Activated CD4-positive, alpha-beta memory T cell treated with anti-CD3 and anti-CD28 coated beads, Interleukin-2, amount 10 ng/mL, durations not matched to agents 7 days and 5 days (primary cell): Measurements from ENCODE around the gene NAA50. TPM values are rescaled to one million over a fixed set of nuclear protein-coding genes. Genes with fewer than 3 reads are reported as not detected.

Experiments
- CTCF ChIA-PET: fragments of 350-600 bp; sonication (Branson Sonifier 250); formaldehyde crosslinking; loops from one replicate; lab custom pipeline; 2021; ENCODE audit warnings: antibody characterized with exemption, inconsistent platforms; lab: Charles Lee
- POLR2A ChIA-PET: fragments of 350-600 bp; sonication (Branson Sonifier 250); formaldehyde crosslinking; loops from one replicate; lab custom pipeline; 2021; ENCODE audit warnings: antibody characterized with exemption; lab: Charles Lee
- DNase-seq: peaks from one replicate; pipeline ENCODE4 v3.0.0-alpha.2; 2020
- H3K27ac Mint-ChIP-seq: one replicate; pipeline ENCODE4 v1.8.0; 2021; ENCODE audit warnings: mild to moderate bottlenecking, mixed read lengths
- H3K27me3 Mint-ChIP-seq: one replicate; pipeline ENCODE4 v1.8.0; 2021; ENCODE audit warnings: mixed read lengths
- H3K36me3 Mint-ChIP-seq: one replicate; pipeline ENCODE4 v1.8.0; 2021; ENCODE audit warnings: low read depth, mixed read lengths
- H3K4me1 Mint-ChIP-seq: one replicate; pipeline ENCODE4 v1.8.0; 2021; ENCODE audit warnings: mixed read lengths
- H3K4me3 Mint-ChIP-seq: one replicate; pipeline ENCODE4 v1.8.0; 2021; ENCODE audit warnings: mild to moderate bottlenecking, mixed read lengths
- H3K9me3 Mint-ChIP-seq: one replicate; pipeline ENCODE4 v1.8.0; 2021; ENCODE audit warnings: mixed read lengths
- total RNA-seq, 2 experiments: library from RNA; stranded (reverse); gene quantifications; one replicate each; pipeline ENCODE4 v1.2.3, GENCODE V29; 2021

NAA50 gene
- total RNA-seq, 2 experiments from 2014 or later, result 104 to 106 TPM

GRCh38 chr3:113697500-113698090, 48.5 kb downstream of the NAA50 start:
- POLR2A ChIA-PET, result interaction anchor here (0.6 to 6.3 kb wide), 5 partner anchors 15 to 1448 kb away, joined by 3 to 58 read pairs (median 4); partner anchors contain the start of genes ATP6V1A and NAA50
- H3K4me3 Mint-ChIP-seq, result no peak overlapping the region
- peaks cover 17% of the 10 kb centered on the region for H3K4me1 Mint-ChIP-seq
- H3K27me3 Mint-ChIP-seq, result no peaks in the 10 kb centered on the region
- peaks cover 13% of the 10 kb centered on the region for H3K36me3 Mint-ChIP-seq
- DNase-seq, result no peak
- H3K9me3 Mint-ChIP-seq, result no peaks in the 10 kb centered on the region
- H3K27ac Mint-ChIP-seq, result no peak overlapping the region
- CTCF ChIA-PET, result interaction anchor here (4.9 kb wide), 1 partner anchor 48 kb away, joined by 26 read pairs; the partner anchor contains the start of genes ATP6V1A and NAA50

- CTCF ChIA-PET, result interaction anchor here (0.6 to 4.9 kb wide), 4 partner anchors 24 to 181 kb away, joined by 3 to 26 read pairs (median 5); partner anchors contain the start of genes ATP6V1A and NAA50
- peak; percentile 99 for DNase-seq
- Mint-ChIP-seq H3K4me3 (no peak overlapping the region), H3K4me1 (peaks cover 17% of the 10 kb centered on the region), H3K27me3 (no peaks in the 10 kb centered on the region), H3K27ac (no peak overlapping the region), H3K9me3 (no peaks in the 10 kb centered on the region), H3K36me3 (peaks cover 13% of the 10 kb centered on the region)
- POLR2A ChIA-PET, result interaction anchor here (0.6 to 6.3 kb wide), 13 partner anchors 11 to 1449 kb away, joined by 3 to 58 read pairs (median 4); partner anchors contain the start of genes ATP6V1A, CCDC191, NAA50 and SPICE1
These were observed 49.2 kb downstream of the NAA50 start for GRCh38 chr3:113696658-113697499.

GRCh38 chr3:113695786-113696645, 50.0 kb downstream of the NAA50 start, which contains the start of gene USF3:
USF3 (minus strand) TSS chr3:113696642; CDS start chr3:113674878, 21,764 bp downstream.
- CTCF ChIA-PET, result interaction anchor here (0.6 to 4.9 kb wide), 5 partner anchors 25 to 180 kb away, joined by 3 to 26 read pairs (median 4); partner anchors contain the start of genes ATP6V1A and NAA50
- DNase-seq, result peak; percentile 84
- Mint-ChIP-seq H3K4me1 (peaks cover 17% of the 10 kb centered on the region), H3K27me3 (no peaks in the 10 kb centered on the region), H3K36me3 (peaks cover 13% of the 10 kb centered on the region), H3K9me3 (no peaks in the 10 kb centered on the region), H3K27ac (peak within 1 kb of the TSS; percentile 96), H3K4me3 (peak within 1 kb of the TSS; percentile 100)
- POLR2A ChIA-PET, result interaction anchor here (0.6 to 6.3 kb wide), 10 partner anchors 10 to 360 kb away, joined by 3 to 58 read pairs (median 4); partner anchors contain the start of genes ATP6V1A, CCDC191, NAA50 and SPICE1

GRCh38 chr3:113695431-113695785, 50.6 kb downstream of the NAA50 start:
- Mint-ChIP-seq H3K4me1 (peaks cover 17% of the 10 kb centered on the region), H3K9me3 (no peaks in the 10 kb centered on the region), H3K27ac (peak overlapping the region; percentile 96), H3K36me3 (peaks cover 13% of the 10 kb centered on the region), H3K4me3 (peak overlapping the region; percentile 100), H3K27me3 (no peaks in the 10 kb centered on the region)
- ChIA-PET POLR2A (interaction anchor here (1.0 to 6.3 kb wide), 6 partner anchors 9 to 181 kb away, joined by 4 to 58 read pairs (median 5); partner anchors contain the start of genes ATP6V1A, NAA50 and SPICE1), CTCF (interaction anchor here (0.6 to 4.9 kb wide), 4 partner anchors 25 to 50 kb away, joined by 3 to 26 read pairs (median 4); partner anchors contain the start of genes ATP6V1A and NAA50)
- no peak for DNase-seq

- POLR2A ChIA-PET, result interaction anchor here (1.2 kb wide), 1 partner anchor 12 kb away, joined by 3 read pairs; no protein-coding TSS in a partner anchor
- DNase-seq, result no peak
- H3K27me3 Mint-ChIP-seq, result no peaks in the 10 kb centered on the region
- H3K36me3 Mint-ChIP-seq, result peaks cover 19% of the 10 kb centered on the region
- H3K9me3 Mint-ChIP-seq, result peaks cover 3% of the 10 kb centered on the region
- CTCF ChIA-PET, result no interaction called here
- H3K4me1 Mint-ChIP-seq, result peaks cover 13% of the 10 kb centered on the region
- no peak overlapping the region for H3K27ac Mint-ChIP-seq
- no peak overlapping the region for H3K4me3 Mint-ChIP-seq
These were observed 55.6 kb downstream of the NAA50 start for GRCh38 chr3:113690482-113690881.

GRCh38 chr3:113685956-113686721, 59.9 kb downstream of the NAA50 start:
- DNase-seq, result no peak
- Mint-ChIP-seq H3K27ac (no peak overlapping the region), H3K27me3 (no peaks in the 10 kb centered on the region), H3K9me3 (peaks cover 14% of the 10 kb centered on the region), H3K36me3 (peaks cover 21% of the 10 kb centered on the region), H3K4me3 (no peak overlapping the region), H3K4me1 (no peaks in the 10 kb centered on the region)
- ChIA-PET CTCF (no interaction called here), POLR2A (interaction anchor here (1.9 kb wide), 1 partner anchor 9 kb away, joined by 6 read pairs; the partner anchor contains the start of gene USF3)

GRCh38 chr3:113685124-113685523, 60.9 kb downstream of the NAA50 start:
- no peaks in the 10 kb centered on the region for H3K27me3 Mint-ChIP-seq
- H3K4me3 Mint-ChIP-seq, result no peak overlapping the region
- CTCF ChIA-PET, result no interaction called here
- H3K36me3 Mint-ChIP-seq, result peaks cover 21% of the 10 kb centered on the region
- no peak for DNase-seq
- H3K27ac Mint-ChIP-seq, result no peak overlapping the region
- H3K4me1 Mint-ChIP-seq, result no peaks in the 10 kb centered on the region
- H3K9me3 Mint-ChIP-seq, result peaks cover 14% of the 10 kb centered on the region
- POLR2A ChIA-PET, result interaction anchor here (1.2 to 1.9 kb wide), 2 partner anchors 10 kb away, joined by 4 to 6 read pairs; partner anchors contain the start of gene USF3

GRCh38 chr3:113684271-113684819, 61.7 kb downstream of the NAA50 start:
- no peaks in the 10 kb centered on the region for H3K27me3 Mint-ChIP-seq
- no peak for DNase-seq
- ChIA-PET POLR2A (interaction anchor here (0.5 to 1.2 kb wide), 2 partner anchors 11 to 16 kb away, joined by 4 to 5 read pairs; no protein-coding TSS in a partner anchor), CTCF (no interaction called here)
- no peak overlapping the region for H3K4me3 Mint-ChIP-seq
- H3K9me3 Mint-ChIP-seq, result peaks cover 14% of the 10 kb centered on the region
- H3K27ac Mint-ChIP-seq, result no peak overlapping the region
- H3K36me3 Mint-ChIP-seq, result peaks cover 21% of the 10 kb centered on the region
- no peaks in the 10 kb centered on the region for H3K4me1 Mint-ChIP-seq

- H3K27me3 Mint-ChIP-seq, result no peaks in the 10 kb centered on the region
- H3K27ac Mint-ChIP-seq, result no peak overlapping the region
- peaks cover 16% of the 10 kb centered on the region for H3K36me3 Mint-ChIP-seq
- H3K4me3 Mint-ChIP-seq, result no peak overlapping the region
- ChIA-PET CTCF (no interaction called here), POLR2A (interaction anchor here (1.4 kb wide), 1 partner anchor 12 kb away, joined by 3 read pairs; no protein-coding TSS in a partner anchor)
- no peaks in the 10 kb centered on the region for H3K9me3 Mint-ChIP-seq
- H3K4me1 Mint-ChIP-seq, result no peaks in the 10 kb centered on the region
- no peak for DNase-seq
These were observed 67.3 kb downstream of the NAA50 start for GRCh38 chr3:113678773-113679172.

GRCh38 chr3:113677737-113678136, 68.3 kb downstream of the NAA50 start:
- CTCF ChIA-PET, result no interaction called here
- Mint-ChIP-seq H3K27ac (no peak overlapping the region), H3K9me3 (no peaks in the 10 kb centered on the region), H3K36me3 (peaks cover 16% of the 10 kb centered on the region), H3K4me1 (no peaks in the 10 kb centered on the region), H3K27me3 (no peaks in the 10 kb centered on the region), H3K4me3 (no peak overlapping the region)
- DNase-seq, result no peak
- POLR2A ChIA-PET, result no interaction called here

- CTCF ChIA-PET, result no interaction called here
- H3K4me1 Mint-ChIP-seq, result no peaks in the 10 kb centered on the region
- H3K9me3 Mint-ChIP-seq, result no peaks in the 10 kb centered on the region
- no peak overlapping the region for H3K27ac Mint-ChIP-seq
- H3K36me3 Mint-ChIP-seq, result peaks cover 16% of the 10 kb centered on the region
- no peaks in the 10 kb centered on the region for H3K27me3 Mint-ChIP-seq
- no peak for DNase-seq
- H3K4me3 Mint-ChIP-seq, result no peak overlapping the region
- POLR2A ChIA-PET, result no interaction called here
These were observed 69.8 kb downstream of the NAA50 start for GRCh38 chr3:113676261-113676660.
